SK-N-SH (cell line): ENCODE measurements around the gene PPP6R2.

Experiments used
- CTCF ChIP-seq: fragments of 200-600 bp; sonication (generic); IDR thresholded peaks from 2 replicates; pipeline ENCODE4 v1.6.1; 2017; ENCODE audit warnings: antibody characterized with exemption, mild to moderate bottlenecking, moderate library complexity
- EP300 ChIP-seq, 2 experiments: IDR thresholded peaks; 2 replicates each; pipeline versions ENCODE4 v1.4.0 to v1.6.1; 2012; ENCODE audit warnings: borderline replicate concordance in 1 of 2, low read depth in 1 of 2, low read length in 1 of 2
- EZH2phosphoT487 ChIP-seq: fragments of 200-600 bp; sonication (generic); IDR thresholded peaks from 2 replicates; pipeline ENCODE4 v1.6.1; 2017; ENCODE audit warnings: low read depth, mixed run types, mild to moderate bottlenecking, antibody characterized with exemption, moderate library complexity, borderline replicate concordance
- FOSL2 ChIP-seq: IDR thresholded peaks from 2 replicates; pipeline ENCODE4 v1.4.0; 2012; ENCODE audit warnings: low read depth, mild to moderate bottlenecking, moderate library complexity, borderline replicate concordance
- GATA2 ChIP-seq: sonication (generic); formaldehyde crosslinking; IDR thresholded peaks from 2 replicates; pipeline ENCODE4 v1.5.0; 2020; ENCODE audit warnings: mild to moderate bottlenecking, missing genetic modification reagents
- NRF1 ChIP-seq: IDR thresholded peaks from 2 replicates; pipeline ENCODE4 v1.6.1; 2012; ENCODE audit warnings: low read depth, mild to moderate bottlenecking, low read length
- POLR2AphosphoS5 ChIP-seq: IDR thresholded peaks from 2 replicates; pipeline ENCODE4 v1.6.1; 2012; ENCODE audit warnings: low read depth, low read length
- RAD21 ChIP-seq: IDR thresholded peaks from 2 replicates; pipeline ENCODE4 v1.6.1; 2012; ENCODE audit warnings: mild to moderate bottlenecking, low read length
- RFX5 ChIP-seq: IDR thresholded peaks from 2 replicates; pipeline ENCODE4 v1.6.1; 2012; ENCODE audit warnings: mild to moderate bottlenecking, improper control_type of control experiment, low read length
- TAF1 ChIP-seq: IDR thresholded peaks from 2 replicates; pipeline ENCODE4 v1.6.1; 2012; ENCODE audit warnings: low read depth, mild to moderate bottlenecking, low read length, moderate library complexity, borderline replicate concordance
- USF1 ChIP-seq: IDR thresholded peaks from 2 replicates; pipeline ENCODE4 v1.4.0; 2012; ENCODE audit warnings: low read depth, borderline replicate concordance
- USF2 ChIP-seq: fragments of 150-350 bp; IDR thresholded peaks from 2 replicates; pipeline ENCODE4 v1.6.1; 2017; ENCODE audit warnings: antibody characterized with exemption, low read length, low read depth, borderline replicate concordance

- TF ChIP-seq NRF1 (no peak), USF2 (no peak), CTCF (no peak), RFX5 (no peak), TAF1 (no peak), RAD21 (no peak), FOSL2 (no peak), POLR2AphosphoS5 (no peak), EP300 (IDR thresholded peaks at IDR 0.05; ENCODE audit: borderline replicate concordance in 1 of 2, low read depth in 1 of 2, low read length in 1 of 2) (no peak), USF1 (no peak), GATA2 (CRISPR knock-in tag) (no peak), EZH2phosphoT487 (no peak)
These were observed 92.3 kb downstream of the PPP6R2 start for GRCh38 chr22:50435291-50436014.
